Esophagus squamous epithelium (tissue), 5 donors: Measurements from ENCODE around the gene DNAI2. TPM values are rescaled to one million over a fixed set of nuclear protein-coding genes. Genes with fewer than 3 reads are reported as not detected.

ENCODE experiments used
- DNase-seq: peaks from one replicate; lab custom pipeline; 2025; lab: John Stamatoyannopoulos, UW
- H3K27ac ChIP-seq, 4 donors: fragments of 200-600 bp; sonication (generic); one replicate each; pipeline ENCODE4 v1.5.1; 2016 to 2019; ENCODE audit warnings: mild to moderate bottlenecking in 1 of 4
- H3K27me3 ChIP-seq, 4 donors: fragments of 200-600 bp; sonication (generic); 1 replicate in 3 of 4; 2 replicates in 1 of 4; pipeline versions ENCODE4 v1.5.1 to v1.6.0; 2017 to 2021; ENCODE audit warnings: antibody characterized with exemption in 1 of 4
- H3K36me3 ChIP-seq, 3 donors: fragments of 200-600 bp; sonication (generic); one replicate each; pipeline ENCODE4 v1.5.1; 2016 to 2019
- H3K4me1 ChIP-seq, 3 donors: fragments of 200-600 bp; sonication (generic); one replicate each; pipeline ENCODE4 v1.5.1; 2017 to 2019
- H3K4me3 ChIP-seq, 4 donors: fragments of 200-600 bp; sonication (generic); 1 replicate in 3 of 4; 2 replicates in 1 of 4; pipeline ENCODE4 v1.5.1; 2016 to 2019; ENCODE audit warnings: mild to moderate bottlenecking in 2 of 4, moderate library complexity in 1 of 4
- H3K9me3 ChIP-seq, 3 donors: fragments of 200-600 bp; sonication (generic); one replicate each; pipeline ENCODE4 v1.5.1; 2016 to 2019
- CTCF ChIP-seq, 6 experiments: fragments of 450-650 bp in 4 of 6; fragments of 200-600 bp in 2 of 6; sonication (generic) in 2 of 6; IDR thresholded peaks; one replicate each; pipeline ENCODE4 v1.5.1; 2016 to 2019; ENCODE audit warnings: antibody characterized with exemption in 6 of 6, mild to moderate bottlenecking in 4 of 6, moderate library complexity in 4 of 6
- POLR2A ChIP-seq, 4 donors: fragments of 450-650 bp; IDR thresholded peaks; one replicate each; pipeline ENCODE4 v1.6.1; 2017; ENCODE audit warnings: antibody characterized with exemption in 4 of 4, mild to moderate bottlenecking in 4 of 4, moderate library complexity in 3 of 4
- WGBS, 2 donors: methylation state at CpG; one replicate each; pipeline ENCODE4 v1.1.5; 2018; 5-methylcytosine and 5-hydroxymethylcytosine counted together
- intact Hi-C: fragments of 100-400 bp; cut with DNase I; formaldehyde crosslinking; loops from one replicate; pipeline ENCODE4 v1.15.0; 2022
- total RNA-seq, 4 donors: library from RNA; depleted of rRNA; stranded (reverse); fragments of >200 nt; gene quantifications; one replicate each; pipeline ENCODE4 v1.1.0, GENCODE V29; 2016
- donor health status: DM: yes; HTN: yes; CAD: no.

Gene DNAI2
- total RNA-seq, 4 donors from 2014 or later, result 0.19 TPM; not detected in 3

- H3K4me3 ChIP-seq, result no peak within 1 kb of the TSS
- peaks cover 0 to 31% (median 10%) of the 10 kb centered on the region in 3 donors for H3K4me1 ChIP-seq
- H3K27me3 ChIP-seq, result peaks cover 12 to 71% (median 15%) of the 10 kb centered on the region in 4 donors
- intact Hi-C loops, result no loop called here
- H3K36me3 ChIP-seq, result no peaks in the 10 kb centered on the region
- no peaks in the 10 kb centered on the region for H3K9me3 ChIP-seq
- 40 to 52% methylated on average over 11 to 18 of the region's 28 CpGs for WGBS, 2 donors
- H3K27ac ChIP-seq, result no peak within 1 kb of the TSS
- DNase-seq, result no peak
- TF ChIP-seq POLR2A (IDR thresholded peaks at IDR 0.05), result no peak
- TF ChIP-seq CTCF (IDR thresholded peaks at IDR 0.05), result peak; percentile 25 to 65 (median 56)
Measured at GRCh38 chr17:74361230-74362068, 87.4 kb downstream of the DNAI2 start, which contains the start of gene BTBD17. TSS of gene BTBD17 (minus strand) at chr17:74361868. CDS start at chr17:74361819, 49 bp downstream.

GRCh38 chr17:74362069-74362405 is 88.0 kb downstream of the DNAI2 start:
- H3K27me3 ChIP-seq, result peaks cover 6 to 66% (median 15%) of the 10 kb centered on the region in 4 donors
- TF ChIP-seq CTCF (IDR thresholded peaks at IDR 0.05), result no peak
- TF ChIP-seq POLR2A (IDR thresholded peaks at IDR 0.05), result no peak
- 7 to 17% methylated on average over 1 to 4 of the region's 9 CpGs for WGBS, 2 donors
- no peaks in the 10 kb centered on the region for H3K36me3 ChIP-seq
- H3K4me1 ChIP-seq, result peaks cover 0 to 25% (median 4%) of the 10 kb centered on the region in 3 donors
- no peak overlapping the region for H3K27ac ChIP-seq
- H3K4me3 ChIP-seq, result no peak overlapping the region
- no peak for DNase-seq
- H3K9me3 ChIP-seq, result no peaks in the 10 kb centered on the region
- intact Hi-C loops, result no loop called here

GRCh38 chr17:74362810-74363498 is 88.9 kb downstream of the DNAI2 start:
- Histone ChIP-seq H3K4me3 (no peak overlapping the region), H3K27me3 (peaks cover under 1 to 66% (median 7%) of the 10 kb centered on the region in 4 donors), H3K27ac (no peak overlapping the region), H3K9me3 (no peaks in the 10 kb centered on the region), H3K4me1 (peaks cover 0 to 16% (median 0%) of the 10 kb centered on the region in 3 donors), H3K36me3 (no peaks in the 10 kb centered on the region)
- TF ChIP-seq POLR2A (IDR thresholded peaks at IDR 0.05) (no peak), CTCF (IDR thresholded peaks at IDR 0.05) (no peak)
- 53 to 62% methylated on average over 3 to 11 of the region's 14 CpGs for WGBS, 2 donors
- DNase-seq, result no peak
- intact Hi-C loops, result no loop called here

Other genes starting within 250 kb of the DNAI2 start
- 100 to 1,000 TPM; 224 to 564 (median 403) TPM for gene RPL38, start 70.6 kb upstream of the DNAI2 start, total RNA-seq
- gene TTYH2, start 60.7 kb upstream of the DNAI2 start, total RNA-seq, result 1 to 10 TPM in 3 of 4 donors, under 1 TPM in 1; 0.35 to 6.7 (median 1.8) TPM
- under 1 TPM in 2 of 4 donors, not detected in 2; 0.12 to 0.76 TPM for gene KIF19, start 52.0 kb downstream of the DNAI2 start, total RNA-seq
- not detected for gene BTBD17, start 87.6 kb downstream of the DNAI2 start, total RNA-seq
- gene GPR142, start 93.3 kb downstream of the DNAI2 start, total RNA-seq, result under 1 TPM in 1 of 4 donors, not detected in 3; 0.38 TPM
- gene GPRC5C, start 157.9 kb downstream of the DNAI2 start, total RNA-seq, result 10 to 100 TPM in 2 of 4 donors, 1 to 10 TPM in 2; 6.3 to 21.6 (median 11.7) TPM
- 10 to 100 TPM in 1 of 4 donors, 1 to 10 TPM in 2, under 1 TPM in 1; 0.88 to 19.6 (median 2.8) TPM for gene CD300A, start 192.4 kb downstream of the DNAI2 start, total RNA-seq